Loucy (cell line): ENCODE measurements around the gene CHST12.

ENCODE experiments used
- H2AFZ ChIP-seq: fragments of 200-600 bp; sonication (generic); 2 replicates; pipeline ENCODE4 v1.6.0; 2016; ENCODE audit warnings: antibody characterized with exemption, mild to moderate bottlenecking, low read length, moderate library complexity
- H3F3A ChIP-seq: fragments of 200-600 bp; 2 replicates; pipeline ENCODE4 v1.6.0; 2016; ENCODE audit warnings: antibody characterized with exemption, low read depth, mild to moderate bottlenecking
- H3K27me3 ChIP-seq: fragments of 200-600 bp; sonication (generic); 2 replicates; pipeline ENCODE4 v1.6.1; 2014; ENCODE audit warnings: low read length, mild to moderate bottlenecking; ENCODE audit not compliant: insufficient read depth, poor library complexity, severe bottlenecking
- H3K36me3 ChIP-seq: fragments of 200-600 bp; sonication (generic); 2 replicates; pipeline ENCODE4 v1.6.1; 2016; ENCODE audit warnings: low read length; ENCODE audit not compliant: insufficient read depth
- H3K4me1 ChIP-seq: fragments of 200-600 bp; sonication (generic); 2 replicates; pipeline ENCODE4 v1.5.1; 2014; ENCODE audit warnings: low read length, mild to moderate bottlenecking; ENCODE audit not compliant: insufficient read depth, poor library complexity, severe bottlenecking
- H3K4me2 ChIP-seq: fragments of 200-600 bp; sonication (generic); 2 replicates; pipeline ENCODE4 v1.6.0; 2014; ENCODE audit warnings: antibody characterized with exemption, low read length, low read depth, mild to moderate bottlenecking; ENCODE audit not compliant: poor library complexity, severe bottlenecking
- H3K4me3 ChIP-seq: fragments of 200-600 bp; sonication (generic); 2 replicates; pipeline ENCODE4 v1.5.1; 2014; ENCODE audit warnings: low read length, mild to moderate bottlenecking, mixed read lengths; ENCODE audit not compliant: poor library complexity, severe bottlenecking
- H3K79me2 ChIP-seq: fragments of 200-600 bp; sonication (generic); 2 replicates; pipeline ENCODE4 v1.6.1; 2014; ENCODE audit warnings: low read length; ENCODE audit not compliant: insufficient read depth
- H3K9ac ChIP-seq: fragments of 200-600 bp; sonication (generic); 2 replicates; pipeline ENCODE4 v1.6.0; 2014; ENCODE audit warnings: mild to moderate bottlenecking, low read depth, low read length, moderate library complexity; ENCODE audit not compliant: poor library complexity, severe bottlenecking
- H3K9me2 ChIP-seq: fragments of 200-600 bp; sonication (generic); replicated peaks from 2 replicates; pipeline ENCODE4 v1.6.1; 2016; ENCODE audit warnings: low read depth, low read length, mixed read lengths
- H3K9me3 ChIP-seq: fragments of 200-600 bp; sonication (generic); 2 replicates; pipeline ENCODE4 v1.6.1; 2014; ENCODE audit warnings: mild to moderate bottlenecking, antibody characterized with exemption, low read length, low read depth; ENCODE audit not compliant: insufficient read depth
- H4K20me1 ChIP-seq: fragments of 200-600 bp; sonication (generic); 2 replicates; pipeline ENCODE4 v1.6.0; 2014; ENCODE audit warnings: antibody characterized with exemption, low read length, mild to moderate bottlenecking; ENCODE audit not compliant: insufficient read depth, poor library complexity, severe bottlenecking
- CTCF ChIP-seq: fragments of 200-600 bp; sonication (generic); conservative IDR thresholded peaks from 2 replicates; pipeline ENCODE4 v1.5.1; 2014; ENCODE audit warnings: mild to moderate bottlenecking, antibody characterized with exemption, low read length
- EZH2phosphoT487 ChIP-seq: fragments of 200-600 bp; IDR thresholded peaks from 2 replicates; pipeline ENCODE4 v1.6.1; 2018; ENCODE audit warnings: antibody characterized with exemption, mild to moderate bottlenecking, moderate library complexity, borderline replicate concordance

The CHST12 gene

GRCh38 chr7:2417981-2418481 is 14.6 kb downstream of the CHST12 start:
- Histone ChIP-seq H4K20me1 (peaks cover 84% of the 10 kb centered on the region), H3K79me2 (peaks cover 100% of the 10 kb centered on the region), H3K4me1 (peaks cover 45% of the 10 kb centered on the region), H3K27me3 (no peaks in the 10 kb centered on the region), H3F3A (no peaks in the 10 kb centered on the region), H3K36me3 (peaks cover 38% of the 10 kb centered on the region; the same call in 1 of the 2 replicates), H3K4me2 (peak overlapping the region; percentile 61), H3K4me3 (peak overlapping the region; percentile 21), H3K9me2 (no peaks in the 10 kb centered on the region), H3K9me3 (no peaks in the 10 kb centered on the region), H2AFZ (no peak overlapping the region), H3K9ac (peak overlapping the region; percentile 7)
- TF ChIP-seq CTCF (no peak), EZH2phosphoT487 (no peak)

- Histone ChIP-seq H3K9me3 (no peaks in the 10 kb centered on the region), H2AFZ (no peak overlapping the region), H4K20me1 (peaks cover 83% of the 10 kb centered on the region), H3K4me1 (peaks cover 31% of the 10 kb centered on the region), H3K4me3 (no peak overlapping the region), H3K79me2 (peaks cover 100% of the 10 kb centered on the region), H3K27me3 (no peaks in the 10 kb centered on the region), H3K9ac (no peak overlapping the region), H3K9me2 (no peaks in the 10 kb centered on the region), H3F3A (no peaks in the 10 kb centered on the region), H3K36me3 (peaks cover 51% of the 10 kb centered on the region; the same call in 1 of the 2 replicates), H3K4me2 (no peak overlapping the region)
- TF ChIP-seq CTCF = no peak
- TF ChIP-seq EZH2phosphoT487 = no peak
Measured at GRCh38 chr7:2420216-2420933, 17.0 kb downstream of the CHST12 start.

GRCh38 chr7:2421943-2422310 is 18.5 kb downstream of the CHST12 start:
- no peak for TF ChIP-seq CTCF
- TF ChIP-seq EZH2phosphoT487 = no peak
- Histone ChIP-seq H3K36me3 (peaks cover 44% of the 10 kb centered on the region; the same call in 1 of the 2 replicates), H4K20me1 (peaks cover 84% of the 10 kb centered on the region), H3K4me2 (no peak overlapping the region), H3F3A (no peaks in the 10 kb centered on the region), H3K79me2 (peaks cover 100% of the 10 kb centered on the region), H3K9me3 (no peaks in the 10 kb centered on the region), H3K4me1 (peaks cover 18% of the 10 kb centered on the region), H3K9ac (no peak overlapping the region), H3K9me2 (no peaks in the 10 kb centered on the region), H3K4me3 (no peak overlapping the region), H3K27me3 (no peaks in the 10 kb centered on the region), H2AFZ (no peak overlapping the region)
